Suprapubic skin (tissue), 4 donors: ENCODE data around the gene CCL13. TPM values are rescaled to one million over a fixed set of nuclear protein-coding genes. Genes with fewer than 3 reads are reported as not detected.

Experiments
- DNase-seq, 2 donors: peaks; one replicate each; pipeline ENCODE4 v3.0.0-alpha.2; 2019; ENCODE audit warnings: low spot score in 2 of 2
- H3K27ac ChIP-seq: fragments of 200-600 bp; sonication (generic); one replicate; pipeline ENCODE4 v1.5.1; 2019
- H3K27me3 ChIP-seq: fragments of 200-600 bp; sonication (generic); one replicate; pipeline ENCODE4 v1.5.1; 2019
- H3K36me3 ChIP-seq: fragments of 200-600 bp; sonication (generic); one replicate; pipeline ENCODE4 v1.5.1; 2019
- H3K4me1 ChIP-seq: fragments of 200-600 bp; sonication (generic); one replicate; pipeline ENCODE4 v1.5.1; 2019
- H3K4me3 ChIP-seq: fragments of 200-600 bp; sonication (generic); one replicate; pipeline ENCODE4 v1.5.1; 2019; ENCODE audit warnings: mild to moderate bottlenecking
- H3K9me3 ChIP-seq: fragments of 200-600 bp; sonication (generic); one replicate; pipeline ENCODE4 v1.5.1; 2019
- CTCF ChIP-seq, 2 donors: fragments of 200-600 bp in 1 of 2; fragments of 450-650 bp in 1 of 2; sonication (generic) in 1 of 2; IDR thresholded peaks; one replicate each; pipeline ENCODE4 v1.5.1; 2016 to 2019; ENCODE audit warnings: antibody characterized with exemption in 2 of 2, mild to moderate bottlenecking in 1 of 2, moderate library complexity in 1 of 2
- EP300 ChIP-seq: sonication (generic); formaldehyde crosslinking; IDR thresholded peaks from one replicate; pipeline ENCODE4 v1.6.1; 2017; ENCODE audit warnings: antibody characterized with exemption
- POLR2A ChIP-seq, 2 donors: fragments of 450-650 bp; IDR thresholded peaks; one replicate each; pipeline ENCODE4 v1.6.1; 2017; ENCODE audit warnings: antibody characterized with exemption in 2 of 2, mild to moderate bottlenecking in 2 of 2, moderate library complexity in 2 of 2
- POLR2AphosphoS5 ChIP-seq, 3 donors: sonication (generic); formaldehyde crosslinking; IDR thresholded peaks; one replicate each; pipeline ENCODE4 v1.6.1; 2017; ENCODE audit warnings: antibody characterized with exemption in 3 of 3
- WGBS: methylation state at CpG from one replicate; pipeline ENCODE4 v1.1.5; 2018; 5-methylcytosine and 5-hydroxymethylcytosine counted together
- total RNA-seq, 4 donors: library from RNA; depleted of rRNA; stranded (reverse); fragments of >200 nt; gene quantifications; one replicate each; pipeline ENCODE4 v1.1.0, GENCODE V29; 2016

The CCL13 gene
- total RNA-seq, 4 donors from 2014 or later: 1.6 TPM; not detected in 3

- WGBS: 74% methylated on average over 6 of the region's 6 CpGs
- H3K27ac ChIP-seq: no peak overlapping the region
- H3K27me3 ChIP-seq: no peaks in the 10 kb centered on the region
- H3K9me3 ChIP-seq: no peaks in the 10 kb centered on the region
- H3K36me3 ChIP-seq: no peaks in the 10 kb centered on the region
- no peak for TF ChIP-seq EP300
- no peak overlapping the region for H3K4me3 ChIP-seq
- DNase-seq: no peak
- no peaks in the 10 kb centered on the region for H3K4me1 ChIP-seq
These were observed 33.0 kb downstream of the CCL13 start for GRCh38 chr17:34389126-34389750.

- H3K9me3 ChIP-seq: no peaks in the 10 kb centered on the region
- no peaks in the 10 kb centered on the region for H3K27me3 ChIP-seq
- H3K4me1 ChIP-seq: no peaks in the 10 kb centered on the region
- H3K27ac ChIP-seq: no peak overlapping the region
- TF ChIP-seq POLR2AphosphoS5 (IDR thresholded peaks at IDR 0.05) (no peak), CTCF (IDR thresholded peaks at IDR 0.05) (no peak), POLR2A (IDR thresholded peaks at IDR 0.05) (no peak), EP300 (no peak)
- no peaks in the 10 kb centered on the region for H3K36me3 ChIP-seq
- WGBS: 84% methylated on average over 4 of the region's 4 CpGs
- H3K4me3 ChIP-seq: no peak overlapping the region
- DNase-seq: no peak
These were observed 34.4 kb downstream of the CCL13 start for GRCh38 chr17:34390649-34391048.

- WGBS: 62% methylated on average over 2 of the region's 2 CpGs
- Histone ChIP-seq H3K9me3 (no peaks in the 10 kb centered on the region), H3K27me3 (no peaks in the 10 kb centered on the region), H3K36me3 (no peaks in the 10 kb centered on the region), H3K27ac (no peak overlapping the region), H3K4me3 (no peak overlapping the region), H3K4me1 (no peaks in the 10 kb centered on the region)
- TF ChIP-seq POLR2AphosphoS5 (IDR thresholded peaks at IDR 0.05) (no peak), CTCF (IDR thresholded peaks at IDR 0.05) (no peak)
- no peak for DNase-seq
These were observed 35.0 kb downstream of the CCL13 start for GRCh38 chr17:34391241-34391640.

- Histone ChIP-seq H3K4me3 (no peak overlapping the region), H3K9me3 (no peaks in the 10 kb centered on the region), H3K27me3 (no peaks in the 10 kb centered on the region), H3K27ac (no peak overlapping the region), H3K36me3 (no peaks in the 10 kb centered on the region), H3K4me1 (no peaks in the 10 kb centered on the region)
- TF ChIP-seq EP300 (no peak), POLR2AphosphoS5 (IDR thresholded peaks at IDR 0.05) (no peak), POLR2A (IDR thresholded peaks at IDR 0.05) (no peak)
- no peak for DNase-seq
- 72% methylated on average over 3 of the region's 3 CpGs for WGBS
These were observed 37.1 kb downstream of the CCL13 start for GRCh38 chr17:34393401-34393800.

GRCh38 chr17:34397265-34397664 is 41.0 kb downstream of the CCL13 start:
- no peaks in the 10 kb centered on the region for H3K9me3 ChIP-seq
- H3K36me3 ChIP-seq: no peaks in the 10 kb centered on the region
- no peak for TF ChIP-seq CTCF (IDR thresholded peaks at IDR 0.05)
- no peak for TF ChIP-seq EP300
- no peak for TF ChIP-seq POLR2A (IDR thresholded peaks at IDR 0.05)
- no peak for TF ChIP-seq POLR2AphosphoS5 (IDR thresholded peaks at IDR 0.05)
- DNase-seq: no peak
- no peak overlapping the region for H3K27ac ChIP-seq
- no peaks in the 10 kb centered on the region for H3K4me1 ChIP-seq
- no peak overlapping the region for H3K4me3 ChIP-seq
- no peaks in the 10 kb centered on the region for H3K27me3 ChIP-seq

GRCh38 chr17:34398990-34399389 is 42.7 kb downstream of the CCL13 start:
- H3K36me3 ChIP-seq: no peaks in the 10 kb centered on the region

More at GRCh38 chr17:34398990-34399389, 42.7 kb downstream of the CCL13 start:
- no peak for DNase-seq
- no peak overlapping the region for H3K4me3 ChIP-seq
- no peaks in the 10 kb centered on the region for H3K9me3 ChIP-seq
- H3K27ac ChIP-seq: no peak overlapping the region
- H3K27me3 ChIP-seq: no peaks in the 10 kb centered on the region
- no peaks in the 10 kb centered on the region for H3K4me1 ChIP-seq
- 57% methylated on average over 2 of the region's 2 CpGs for WGBS
- no peak for TF ChIP-seq POLR2AphosphoS5 (IDR thresholded peaks at IDR 0.05)
- TF ChIP-seq CTCF (IDR thresholded peaks at IDR 0.05): no peak
- TF ChIP-seq EP300: no peak
- TF ChIP-seq POLR2A (IDR thresholded peaks at IDR 0.05): no peak
